Type B pancreatic cell (in vitro differentiated cells): Measurements from ENCODE around the gene ADCY2. TPM values are rescaled to one million over a fixed set of nuclear protein-coding genes. Genes with fewer than 3 reads are reported as not detected.

Experiments used
- DNase-seq: peaks from one replicate; pipeline ENCODE4 v3.0.0; 2021; ENCODE audit warnings: mixed read lengths; ENCODE audit not compliant: unreplicated experiment; ENCODE audit errors: extremely low spot score
- H3K27ac Mint-ChIP-seq: 2 replicates; pipeline ENCODE4 v1.8.0; 2021; ENCODE audit warnings: mild to moderate bottlenecking, mixed read lengths
- H3K27me3 Mint-ChIP-seq: 2 replicates; pipeline ENCODE4 v1.8.0; 2021; ENCODE audit warnings: mixed read lengths
- H3K36me3 Mint-ChIP-seq: 2 replicates; pipeline ENCODE4 v1.8.0; 2021; ENCODE audit warnings: mixed read lengths
- H3K4me1 Mint-ChIP-seq: one replicate; pipeline ENCODE4 v1.8.0; 2021; ENCODE audit warnings: mixed read lengths; ENCODE audit not compliant: unreplicated experiment
- H3K4me3 Mint-ChIP-seq: 2 replicates; pipeline ENCODE4 v1.8.0; 2021; ENCODE audit warnings: mild to moderate bottlenecking, mixed read lengths
- H3K9me3 Mint-ChIP-seq: 2 replicates; pipeline ENCODE4 v1.8.0; 2021; ENCODE audit warnings: mixed read lengths
- CTCF ChIP-seq: fragments of 200-600 bp; sonication (generic); conservative IDR thresholded peaks from 2 replicates; pipeline ENCODE4 v1.5.0; 2021; ENCODE audit warnings: antibody characterized with exemption, mild to moderate bottlenecking
- total RNA-seq: library from RNA; stranded (reverse); gene quantifications from 2 replicates; pipeline ENCODE4 v1.2.1, GENCODE V29; 2021; ENCODE audit warnings: low replicate concordance

Gene ADCY2
- total RNA-seq, 1 donor from 2014 or later = 79.7 TPM

GRCh38 chr5:7467179-7467578 is 71.2 kb downstream of the ADCY2 start:
- Mint-ChIP-seq H3K27me3 (peaks cover 8% of the 10 kb centered on the region), H3K4me3 (no peak overlapping the region), H3K36me3 (peaks cover 5% of the 10 kb centered on the region), H3K9me3 (peaks cover 6% of the 10 kb centered on the region), H3K4me1 (no peaks in the 10 kb centered on the region), H3K27ac (no peak overlapping the region)
- no peak for DNase-seq
- no peak for TF ChIP-seq CTCF

- Mint-ChIP-seq H3K4me3 (no peak overlapping the region), H3K27ac (no peak overlapping the region), H3K36me3 (peaks cover 5% of the 10 kb centered on the region), H3K9me3 (peaks cover 6% of the 10 kb centered on the region), H3K4me1 (no peaks in the 10 kb centered on the region), H3K27me3 (peaks cover 8% of the 10 kb centered on the region)
- TF ChIP-seq CTCF = no peak
- no peak for DNase-seq
Measured at GRCh38 chr5:7468742-7469141, 72.8 kb downstream of the ADCY2 start.

- TF ChIP-seq CTCF = no peak
- Mint-ChIP-seq H3K4me3 (no peak overlapping the region), H3K27ac (no peak overlapping the region), H3K9me3 (peaks cover 6% of the 10 kb centered on the region), H3K27me3 (no peaks in the 10 kb centered on the region), H3K4me1 (no peaks in the 10 kb centered on the region), H3K36me3 (peaks cover 5% of the 10 kb centered on the region)
- DNase-seq = no peak
Measured at GRCh38 chr5:7471710-7472109, 75.8 kb downstream of the ADCY2 start.

GRCh38 chr5:7473115-7473514 is 77.2 kb downstream of the ADCY2 start:
- no peak for TF ChIP-seq CTCF
- no peaks in the 10 kb centered on the region for H3K27me3 Mint-ChIP-seq
- H3K4me3 Mint-ChIP-seq = no peak overlapping the region
- peaks cover 6% of the 10 kb centered on the region for H3K9me3 Mint-ChIP-seq
- peaks cover 5% of the 10 kb centered on the region for H3K36me3 Mint-ChIP-seq
- no peak for DNase-seq
- H3K4me1 Mint-ChIP-seq = no peaks in the 10 kb centered on the region
- no peak overlapping the region for H3K27ac Mint-ChIP-seq

GRCh38 chr5:7473668-7474215 is 77.8 kb downstream of the ADCY2 start:
- no peak for DNase-seq
- Mint-ChIP-seq H3K36me3 (peaks cover 5% of the 10 kb centered on the region), H3K27ac (no peak overlapping the region), H3K27me3 (no peaks in the 10 kb centered on the region), H3K4me3 (no peak overlapping the region), H3K9me3 (peaks cover 6% of the 10 kb centered on the region), H3K4me1 (no peaks in the 10 kb centered on the region)
- TF ChIP-seq CTCF = no peak
